GM21619 (cell line): ENCODE measurements around the gene RAB11A.

ENCODE experiments used
- ATAC-seq: cut with Tn5 transposase; IDR thresholded peaks from one replicate; pipeline ENCODE4 v1.9.1; 2021; ENCODE audit not compliant: unreplicated experiment

The RAB11A gene

GRCh38 chr15:65869126-65869953 is at the start of gene RAB11A:
Gene RAB11A (plus strand): TSS chr15:65869491. CDS start chr15:65869586, 95 bp downstream.
- peak; percentile 87 for ATAC-seq

GRCh38 chr15:65819563-65819960 is 49.7 kb upstream of the RAB11A start:
- no peak for ATAC-seq

GRCh38 chr15:65821070-65821469 is 48.2 kb upstream of the RAB11A start:
- no peak for ATAC-seq

- no peak for ATAC-seq
These were observed 47.0 kb upstream of the RAB11A start for GRCh38 chr15:65822316-65822715.

- ATAC-seq, result no peak
These were observed 45.1 kb upstream of the RAB11A start for GRCh38 chr15:65824031-65824743.

DNA sequence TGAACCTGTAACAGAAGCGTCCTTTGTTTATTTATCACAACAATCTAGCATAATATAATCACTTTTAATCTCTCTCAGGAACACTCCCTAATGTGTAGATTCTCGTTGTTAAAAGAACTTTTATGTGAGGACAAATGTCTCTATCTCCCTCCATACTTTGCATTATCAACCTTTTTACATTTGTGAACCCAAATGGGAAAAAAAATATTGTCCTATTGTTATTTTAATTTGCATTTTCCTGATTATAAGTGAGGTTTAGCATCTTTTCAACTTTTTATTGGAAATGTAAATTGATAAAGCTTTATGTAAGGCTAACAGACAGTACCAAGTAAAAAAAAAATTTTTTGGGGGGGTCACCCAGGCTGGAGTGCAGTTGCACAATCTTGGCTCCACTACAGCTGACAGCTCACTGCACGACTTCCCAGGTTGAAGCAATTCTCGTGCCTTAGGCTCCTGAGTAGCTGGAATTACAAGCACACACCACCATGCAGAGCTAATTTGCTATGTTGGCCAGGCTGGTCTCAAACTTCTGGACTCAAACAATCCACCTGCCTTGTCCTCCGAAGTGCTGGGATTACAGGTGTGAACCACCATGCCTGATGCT is 44.2 kb upstream of the RAB11A start:
- no peak for ATAC-seq

- ATAC-seq, result no peak
These were observed 42.2 kb upstream of the RAB11A start for GRCh38 chr15:65827065-65827464.

- ATAC-seq, result no peak
These were observed 40.7 kb upstream of the RAB11A start for GRCh38 chr15:65828585-65828984.

DNA sequence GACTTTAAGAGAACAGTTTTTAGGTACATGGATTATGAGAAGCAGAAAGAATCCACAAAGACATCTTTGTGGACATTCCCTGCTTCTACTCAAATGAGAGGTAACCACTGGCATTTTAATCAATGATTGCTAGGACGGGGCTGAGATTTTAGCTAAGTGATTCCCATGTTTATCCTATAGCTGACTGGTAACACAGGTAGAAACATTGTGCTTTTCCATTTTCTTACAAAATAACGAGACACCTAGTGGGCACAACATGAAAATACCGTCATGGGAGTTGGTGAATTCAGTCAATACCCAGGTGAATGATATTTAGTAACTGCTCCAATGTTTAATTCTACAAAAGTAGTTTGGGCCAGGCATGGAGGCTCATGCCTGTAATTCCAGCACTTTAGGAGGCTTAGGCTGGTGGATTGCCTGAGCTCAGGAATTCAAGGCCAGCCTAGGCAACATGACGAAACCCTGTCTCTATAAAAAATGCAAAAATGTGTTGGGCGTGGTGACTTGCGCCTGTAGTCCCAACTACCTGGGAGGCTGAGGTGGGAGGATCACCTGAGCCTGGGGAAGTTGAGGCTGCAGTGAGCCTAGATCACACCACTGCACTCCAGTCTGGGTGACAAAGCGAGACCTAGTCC is 40.0 kb upstream of the RAB11A start:
- ATAC-seq, result no peak

- ATAC-seq, result no peak
These were observed 36.5 kb upstream of the RAB11A start for GRCh38 chr15:65832549-65833364.

GRCh38 chr15:65833501-65834205 is 35.6 kb upstream of the RAB11A start:
- ATAC-seq, result no peak

DNA sequence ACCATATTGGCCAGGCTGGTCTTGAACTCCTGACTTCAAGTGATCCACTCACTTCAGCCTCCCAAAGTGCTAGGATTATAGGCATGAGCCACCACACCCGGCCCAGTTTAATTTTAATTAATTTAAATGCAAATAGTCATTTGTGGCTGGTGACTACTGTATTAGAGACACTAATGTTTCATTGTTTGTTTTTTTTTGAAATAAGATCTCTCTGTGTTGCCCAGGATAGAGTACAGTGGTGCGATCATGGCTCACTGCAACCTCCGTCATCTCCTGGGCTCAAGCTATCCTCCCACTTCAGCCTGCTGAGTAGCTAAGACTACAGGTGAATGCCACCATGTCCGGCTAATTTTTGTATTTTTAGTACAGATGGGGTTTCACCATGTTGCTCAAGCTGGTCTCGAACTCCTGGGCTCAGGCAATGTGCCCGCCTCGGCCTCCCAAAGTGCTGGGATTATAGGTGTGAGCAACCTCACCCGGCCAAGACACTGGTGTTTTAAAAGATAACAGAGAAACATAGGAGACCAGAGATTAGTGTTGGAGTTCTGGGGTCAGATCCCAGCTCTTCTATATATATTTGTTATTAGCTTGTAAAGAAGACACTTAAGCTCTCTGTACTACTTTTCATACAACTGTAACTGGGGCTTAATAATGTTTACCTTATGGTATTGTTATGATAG is 34.5 kb upstream of the RAB11A start:
- no peak for ATAC-seq

DNA sequence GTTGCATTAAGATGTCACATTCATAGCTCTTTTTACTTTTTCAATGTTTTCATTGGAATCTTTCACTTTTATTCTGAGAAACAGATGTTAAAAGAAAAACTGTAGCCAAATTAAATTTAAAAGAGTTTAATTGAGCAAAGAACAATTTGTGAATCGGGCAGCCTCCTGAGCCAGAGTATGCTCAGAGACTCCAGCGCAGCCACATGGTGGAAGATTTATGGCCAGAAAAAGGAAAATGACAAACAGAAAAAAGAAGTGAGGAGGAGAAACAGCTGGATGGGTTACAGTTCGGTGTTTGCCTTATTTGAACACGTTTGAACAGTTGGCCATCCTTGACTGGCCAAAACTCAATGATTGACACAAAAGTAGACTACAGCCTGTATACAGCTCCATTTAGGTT is 33.8 kb upstream of the RAB11A start:
- ATAC-seq, result no peak

- ATAC-seq, result no peak
These were observed 32.6 kb upstream of the RAB11A start for GRCh38 chr15:65836665-65837064.

- ATAC-seq, result no peak
These were observed 31.7 kb upstream of the RAB11A start for GRCh38 chr15:65837301-65838294.

GRCh38 chr15:65839354-65839901 is 29.9 kb upstream of the RAB11A start:
- no peak for ATAC-seq

DNA sequence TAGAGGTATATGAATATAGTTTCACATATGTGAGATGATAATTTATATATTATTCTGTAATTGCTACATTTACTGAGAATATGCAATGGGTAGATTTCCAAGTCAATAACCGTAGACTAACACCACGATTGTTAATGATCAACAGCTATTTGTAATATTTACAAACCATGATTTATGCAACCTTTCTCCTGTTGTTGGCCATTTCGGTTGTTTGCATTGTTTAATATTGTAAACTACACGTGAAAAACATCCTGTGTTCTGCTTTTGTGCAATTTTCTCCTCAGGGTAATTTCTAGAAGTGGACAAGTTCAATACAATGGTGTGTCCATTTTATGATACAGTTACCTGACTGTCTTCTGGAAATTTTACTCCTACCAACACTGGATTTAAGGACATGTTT is 29.3 kb upstream of the RAB11A start:
- no peak for ATAC-seq
